Measurements from ENCODE around the gene KIF20A.
A peak's percentile ranks its signal among the peaks of the same experiment; 100 is the strongest.

KIF20A gene

GRCh38 chr5:138210985-138211384 lies 32.1 kb downstream of the KIF20A start:
- H3K36me3 ChIP-seq (ENCODE audit: insufficient read depth, low read length): peaks cover 27% of the 10 kb centered on the region
- no peak overlapping the region for H3K9ac ChIP-seq (ENCODE audit: insufficient read length)
- H3K9me3 ChIP-seq (ENCODE audit: low read depth, low read length): no peaks in the 10 kb centered on the region
- no peak overlapping the region for H3K4me3 ChIP-seq
- TF ChIP-seq POLR2AphosphoS5 (IDR thresholded peaks at IDR 0.05; ENCODE audit: borderline replicate concordance, low read depth, low read length): no peak
- no peak for TF ChIP-seq EZH2 (IDR thresholded peaks at IDR 0.05)
- TF ChIP-seq FOXP2 (optimal IDR thresholded peaks at IDR 0.05; ENCODE audit: control extremely low read depth, extremely low read length, insufficient read depth): no peak
- DNase-seq (ENCODE audit: low read depth, low spot score): no peak
- H3K27ac ChIP-seq: no peak overlapping the region

- peaks cover 16% of the 10 kb centered on the region for H3K36me3 ChIP-seq (ENCODE audit: insufficient read depth, low read length)
- peak overlapping the region; percentile 98 for H3K4me3 ChIP-seq
- no peak for DNase-seq (ENCODE audit: low read depth, low spot score)
- no peaks in the 10 kb centered on the region for H3K9me3 ChIP-seq (ENCODE audit: low read depth, low read length)
- peak overlapping the region; percentile 98 for H3K9ac ChIP-seq (ENCODE audit: insufficient read length)
- H3K27ac ChIP-seq: peak overlapping the region; percentile 66; the same call in 1 of the 2 replicates
- no peak for TF ChIP-seq EZH2 (IDR thresholded peaks at IDR 0.05)
- no peak for TF ChIP-seq FOXP2 (optimal IDR thresholded peaks at IDR 0.05; ENCODE audit: control extremely low read depth, extremely low read length, insufficient read depth)
Observed at GRCh38 chr5:138212828-138213160, 33.9 kb downstream of the KIF20A start.

- peak within 1 kb of the TSS; percentile 98 for H3K4me3 ChIP-seq
- peak within 1 kb of the TSS; percentile 98 for H3K9ac ChIP-seq (ENCODE audit: insufficient read length)
- TF ChIP-seq EZH2 (IDR thresholded peaks at IDR 0.05) (no peak), POLR2AphosphoS5 (IDR thresholded peaks at IDR 0.05; ENCODE audit: borderline replicate concordance, low read depth, low read length) (peak; percentile 78)
- H3K36me3 ChIP-seq (ENCODE audit: insufficient read depth, low read length): peaks cover 13% of the 10 kb centered on the region
- no peaks in the 10 kb centered on the region for H3K9me3 ChIP-seq (ENCODE audit: low read depth, low read length)
- DNase-seq (ENCODE audit: low read depth, low spot score): peak; percentile 97
- H3K27ac ChIP-seq: peak within 1 kb of the TSS; percentile 66; the same call in 1 of the 2 replicates
Observed at GRCh38 chr5:138213161-138214029, 34.5 kb downstream of the KIF20A start, which contains the start of gene CDC23. CDC23 (minus strand) TSS chr5:138213323; CDS start chr5:138213312, 11 bp downstream.

- DNase-seq (ENCODE audit: low read depth, low spot score): no peak
- TF ChIP-seq FOXP2 (optimal IDR thresholded peaks at IDR 0.05; ENCODE audit: control extremely low read depth, extremely low read length, insufficient read depth) (no peak), POLR2AphosphoS5 (IDR thresholded peaks at IDR 0.05; ENCODE audit: borderline replicate concordance, low read depth, low read length) (no peak), EZH2 (IDR thresholded peaks at IDR 0.05) (no peak)
- Histone ChIP-seq H3K27ac (no peak overlapping the region), H3K36me3 (ENCODE audit: insufficient read depth, low read length) (no peaks in the 10 kb centered on the region), H3K4me3 (no peak overlapping the region), H3K9ac (ENCODE audit: insufficient read length) (no peak overlapping the region), H3K9me3 (ENCODE audit: low read depth, low read length) (no peaks in the 10 kb centered on the region)
Observed at GRCh38 chr5:138216799-138217198, 37.9 kb downstream of the KIF20A start.

- Histone ChIP-seq H3K36me3 (ENCODE audit: insufficient read depth, low read length) (no peaks in the 10 kb centered on the region), H3K4me3 (no peak overlapping the region), H3K9ac (ENCODE audit: insufficient read length) (no peak overlapping the region), H3K27ac (no peak overlapping the region), H3K9me3 (ENCODE audit: low read depth, low read length) (no peaks in the 10 kb centered on the region)
- no peak for TF ChIP-seq FOXP2 (optimal IDR thresholded peaks at IDR 0.05; ENCODE audit: control extremely low read depth, extremely low read length, insufficient read depth)
- TF ChIP-seq POLR2AphosphoS5 (IDR thresholded peaks at IDR 0.05; ENCODE audit: borderline replicate concordance, low read depth, low read length): no peak
- TF ChIP-seq EZH2 (IDR thresholded peaks at IDR 0.05): no peak
- DNase-seq (ENCODE audit: low read depth, low spot score): no peak
Observed at GRCh38 chr5:138223532-138223931, 44.6 kb downstream of the KIF20A start.

GRCh38 chr5:138224712-138225111 lies 45.8 kb downstream of the KIF20A start:
- TF ChIP-seq EZH2 (IDR thresholded peaks at IDR 0.05) (no peak), FOXP2 (optimal IDR thresholded peaks at IDR 0.05; ENCODE audit: control extremely low read depth, extremely low read length, insufficient read depth) (no peak), POLR2AphosphoS5 (IDR thresholded peaks at IDR 0.05; ENCODE audit: borderline replicate concordance, low read depth, low read length) (no peak)
- H3K36me3 ChIP-seq (ENCODE audit: insufficient read depth, low read length): no peaks in the 10 kb centered on the region
- H3K27ac ChIP-seq: no peak overlapping the region
- no peak overlapping the region for H3K9ac ChIP-seq (ENCODE audit: insufficient read length)
- H3K4me3 ChIP-seq: no peak overlapping the region
- DNase-seq (ENCODE audit: low read depth, low spot score): no peak
- H3K9me3 ChIP-seq (ENCODE audit: low read depth, low read length): no peaks in the 10 kb centered on the region

- Histone ChIP-seq H3K36me3 (ENCODE audit: insufficient read depth, low read length) (no peaks in the 10 kb centered on the region), H3K4me3 (no peak overlapping the region), H3K9ac (ENCODE audit: insufficient read length) (no peak overlapping the region), H3K27ac (no peak overlapping the region), H3K9me3 (ENCODE audit: low read depth, low read length) (no peaks in the 10 kb centered on the region)
- DNase-seq (ENCODE audit: low read depth, low spot score): no peak
- no peak for TF ChIP-seq POLR2AphosphoS5 (IDR thresholded peaks at IDR 0.05; ENCODE audit: borderline replicate concordance, low read depth, low read length)
Observed at GRCh38 chr5:138226910-138227309, 48.0 kb downstream of the KIF20A start.

GRCh38 chr5:138229387-138229786 lies 50.5 kb downstream of the KIF20A start:
- H3K4me3 ChIP-seq: no peak overlapping the region
- H3K27ac ChIP-seq: no peak overlapping the region
- DNase-seq (ENCODE audit: low read depth, low spot score): no peak

GRCh38 chr5:138230261-138230660 lies 51.3 kb downstream of the KIF20A start:
- H3K27ac ChIP-seq: no peak overlapping the region
- DNase-seq (ENCODE audit: low read depth, low spot score): no peak
- no peaks in the 10 kb centered on the region for H3K36me3 ChIP-seq (ENCODE audit: insufficient read depth, low read length)
- no peak for TF ChIP-seq EZH2 (IDR thresholded peaks at IDR 0.05)
- TF ChIP-seq POLR2AphosphoS5 (IDR thresholded peaks at IDR 0.05; ENCODE audit: borderline replicate concordance, low read depth, low read length): no peak
- TF ChIP-seq FOXP2 (optimal IDR thresholded peaks at IDR 0.05; ENCODE audit: control extremely low read depth, extremely low read length, insufficient read depth): no peak
- no peak overlapping the region for H3K4me3 ChIP-seq
- no peak overlapping the region for H3K9ac ChIP-seq (ENCODE audit: insufficient read length)
- H3K9me3 ChIP-seq (ENCODE audit: low read depth, low read length): no peaks in the 10 kb centered on the region

More at GRCh38 chr5:138229387-138229786, 50.5 kb downstream of the KIF20A start:
- TF ChIP-seq EZH2 (IDR thresholded peaks at IDR 0.05) (no peak), POLR2AphosphoS5 (IDR thresholded peaks at IDR 0.05; ENCODE audit: borderline replicate concordance, low read depth, low read length) (no peak), FOXP2 (optimal IDR thresholded peaks at IDR 0.05; ENCODE audit: control extremely low read depth, extremely low read length, insufficient read depth) (no peak)
- Histone ChIP-seq H3K9ac (ENCODE audit: insufficient read length) (no peak overlapping the region), H3K9me3 (ENCODE audit: low read depth, low read length) (no peaks in the 10 kb centered on the region), H3K36me3 (ENCODE audit: insufficient read depth, low read length) (no peaks in the 10 kb centered on the region)
